HG02938 (cell line): ENCODE results near the gene LOXHD1.

Source experiments
- ATAC-seq: cut with Tn5 transposase; IDR thresholded peaks from one replicate; pipeline ENCODE4 v1.9.1; 2021; ENCODE audit warnings: mild to moderate bottlenecking, moderate library complexity; ENCODE audit not compliant: unreplicated experiment

Gene LOXHD1

DNA sequence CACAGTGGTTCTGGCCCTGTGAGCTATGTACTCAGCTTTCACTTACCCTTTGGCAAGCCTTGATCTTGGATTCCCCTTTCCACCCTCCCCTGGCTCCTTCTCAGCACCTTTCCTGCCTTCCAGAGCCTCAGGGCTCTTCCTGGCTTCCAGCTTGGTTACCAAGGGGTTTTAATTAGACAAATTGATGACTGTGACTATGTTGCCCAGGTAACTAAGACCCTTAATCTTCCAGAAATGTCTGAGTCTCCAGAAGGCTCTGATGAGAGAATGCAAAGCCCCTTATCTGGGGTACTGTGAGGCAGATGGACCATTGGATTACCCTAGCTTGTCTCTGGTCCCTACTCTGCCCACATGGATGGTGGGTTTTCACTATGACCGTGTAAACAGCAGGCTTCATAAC is 174.2 kb downstream of the LOXHD1 start:
- no peak for ATAC-seq

DNA sequence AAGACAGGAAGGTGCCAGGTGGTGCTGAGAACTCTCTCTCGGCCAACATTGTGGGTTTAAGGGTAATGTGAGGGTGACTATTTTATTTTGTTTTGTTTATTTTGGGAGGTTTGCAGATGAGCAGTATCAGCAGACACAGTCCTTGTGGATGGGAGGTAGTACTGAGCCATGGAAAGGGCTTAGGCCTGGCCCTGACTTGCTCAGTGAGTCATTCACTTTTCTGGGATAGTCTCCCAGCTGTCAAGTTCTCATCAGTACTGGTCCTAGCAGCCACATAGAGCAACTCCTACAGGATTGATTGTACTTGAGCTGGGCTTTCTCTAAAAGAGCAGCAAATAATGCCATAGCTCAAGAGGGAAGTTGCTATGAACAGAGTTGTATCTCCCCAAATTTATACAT is 175.2 kb downstream of the LOXHD1 start:
- no peak for ATAC-seq

DNA sequence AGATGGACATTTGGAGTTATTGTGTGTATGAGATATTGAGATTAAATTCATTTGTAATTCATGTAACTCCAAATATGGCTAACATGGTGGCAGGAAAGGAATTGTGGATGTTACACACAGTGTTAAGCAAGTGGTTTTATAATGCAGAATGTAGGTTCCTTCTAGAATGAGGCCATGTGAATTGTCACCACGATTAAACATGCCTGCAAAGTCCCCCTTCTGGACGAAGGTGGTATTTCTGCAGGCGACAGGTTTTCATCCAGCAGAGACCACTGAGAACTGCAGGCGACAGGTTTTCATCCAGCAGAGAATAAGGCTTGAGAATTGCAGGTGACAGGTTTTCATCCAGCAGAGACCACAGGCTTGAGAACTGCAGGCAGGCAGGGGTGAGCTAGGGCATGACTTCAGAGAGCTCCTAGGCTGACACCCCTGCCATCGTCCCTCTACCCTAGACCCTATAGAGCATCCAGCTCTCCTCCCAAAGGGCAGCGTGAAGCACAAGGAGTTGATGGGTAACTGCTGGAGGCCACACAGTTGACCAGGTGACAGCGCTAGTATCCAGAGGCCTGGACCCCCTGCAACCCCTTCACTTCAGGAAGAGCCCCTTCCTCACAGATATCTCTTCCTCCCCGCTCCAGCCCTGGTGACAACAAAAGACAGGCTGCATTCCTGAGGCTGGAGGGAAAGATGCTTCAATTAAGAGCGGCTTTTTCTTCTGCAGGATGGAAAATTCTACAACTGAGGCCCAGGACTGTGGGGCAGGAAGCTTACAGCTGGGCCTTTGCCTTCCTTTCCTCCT is 175.8 kb downstream of the LOXHD1 start:
- ATAC-seq: peak; percentile 52

DNA sequence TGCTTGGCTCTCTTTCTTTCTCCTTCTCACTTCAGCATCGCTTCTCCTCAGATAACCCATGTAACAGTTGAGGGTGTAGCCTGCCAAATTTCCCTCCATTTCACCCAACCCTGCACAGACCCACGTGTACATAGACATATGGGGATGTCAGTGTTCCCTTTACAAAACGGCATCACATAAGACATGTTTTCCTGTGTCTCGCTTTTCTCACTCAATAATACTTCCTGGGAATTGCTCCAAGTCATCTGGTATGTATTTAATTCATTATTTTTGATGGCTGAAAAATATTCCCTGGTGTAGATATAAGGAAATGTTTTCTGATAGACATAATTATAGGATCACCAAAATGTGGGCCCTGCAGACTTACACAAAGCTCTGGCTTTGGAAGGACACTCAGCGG is 176.8 kb downstream of the LOXHD1 start:
- no peak for ATAC-seq

DNA sequence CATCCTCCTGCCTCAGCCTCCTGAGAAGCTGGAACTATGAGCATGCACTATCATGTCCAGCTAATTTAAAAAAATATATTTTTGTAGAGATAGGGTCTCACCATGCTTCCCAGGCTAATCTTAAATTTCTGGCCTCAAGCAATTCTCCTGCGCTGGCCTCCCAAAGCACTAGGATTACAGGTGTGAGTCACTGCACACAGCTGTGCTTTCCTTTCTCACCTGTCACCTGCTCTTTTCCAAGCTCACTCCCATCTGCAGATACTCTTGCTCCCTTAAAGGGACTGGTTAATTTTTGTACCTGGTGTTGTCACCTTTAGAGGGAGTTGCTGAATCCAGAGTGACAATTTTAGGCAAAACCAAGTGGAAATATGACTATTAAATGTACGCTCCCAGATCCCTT is 178.2 kb downstream of the LOXHD1 start:
- ATAC-seq: no peak

DNA sequence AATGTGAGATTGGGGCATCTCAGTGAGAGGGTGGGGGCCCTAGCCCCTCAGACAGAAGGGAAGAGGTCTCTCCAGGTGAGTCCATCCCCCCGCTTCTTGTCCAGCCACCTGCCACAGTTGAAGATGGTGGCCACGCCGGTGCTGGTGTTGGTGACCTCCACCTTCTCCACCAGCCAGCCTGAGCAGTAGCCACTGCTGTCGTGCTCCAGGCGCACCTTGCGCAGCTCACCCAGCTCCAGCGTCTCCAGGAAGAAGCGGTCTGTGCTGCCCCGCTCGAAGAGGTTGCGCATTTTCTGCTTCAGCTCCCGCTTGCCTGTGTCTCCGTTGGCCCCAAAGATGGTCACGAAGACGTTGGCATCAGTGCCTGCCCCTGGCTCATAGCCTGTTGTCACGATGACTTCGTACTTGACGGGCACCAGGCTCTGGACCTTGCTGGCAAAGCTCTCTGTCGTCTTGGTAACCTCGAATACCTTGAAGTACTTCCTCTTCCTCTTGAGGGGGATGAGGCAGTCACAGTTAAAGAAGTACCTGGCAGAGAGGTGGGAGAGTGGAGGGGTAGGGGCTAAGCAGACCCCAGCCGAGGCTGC is 179.5 kb downstream of the LOXHD1 start:
- ATAC-seq: no peak

DNA sequence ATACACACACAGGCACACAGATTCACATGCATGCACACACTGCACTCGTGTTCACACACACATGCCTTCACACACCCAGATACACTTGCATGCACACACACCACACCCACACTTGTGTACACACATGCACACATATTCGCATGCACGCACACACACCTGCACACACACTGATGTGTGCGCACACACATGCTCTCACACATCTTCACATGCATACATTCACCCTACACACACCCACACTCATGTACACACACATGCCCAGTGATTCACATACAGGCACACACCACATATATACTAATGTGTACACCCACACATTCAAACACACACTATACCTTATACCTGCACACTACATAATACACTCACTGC is 181.6 kb downstream of the LOXHD1 start:
- no peak for ATAC-seq

DNA sequence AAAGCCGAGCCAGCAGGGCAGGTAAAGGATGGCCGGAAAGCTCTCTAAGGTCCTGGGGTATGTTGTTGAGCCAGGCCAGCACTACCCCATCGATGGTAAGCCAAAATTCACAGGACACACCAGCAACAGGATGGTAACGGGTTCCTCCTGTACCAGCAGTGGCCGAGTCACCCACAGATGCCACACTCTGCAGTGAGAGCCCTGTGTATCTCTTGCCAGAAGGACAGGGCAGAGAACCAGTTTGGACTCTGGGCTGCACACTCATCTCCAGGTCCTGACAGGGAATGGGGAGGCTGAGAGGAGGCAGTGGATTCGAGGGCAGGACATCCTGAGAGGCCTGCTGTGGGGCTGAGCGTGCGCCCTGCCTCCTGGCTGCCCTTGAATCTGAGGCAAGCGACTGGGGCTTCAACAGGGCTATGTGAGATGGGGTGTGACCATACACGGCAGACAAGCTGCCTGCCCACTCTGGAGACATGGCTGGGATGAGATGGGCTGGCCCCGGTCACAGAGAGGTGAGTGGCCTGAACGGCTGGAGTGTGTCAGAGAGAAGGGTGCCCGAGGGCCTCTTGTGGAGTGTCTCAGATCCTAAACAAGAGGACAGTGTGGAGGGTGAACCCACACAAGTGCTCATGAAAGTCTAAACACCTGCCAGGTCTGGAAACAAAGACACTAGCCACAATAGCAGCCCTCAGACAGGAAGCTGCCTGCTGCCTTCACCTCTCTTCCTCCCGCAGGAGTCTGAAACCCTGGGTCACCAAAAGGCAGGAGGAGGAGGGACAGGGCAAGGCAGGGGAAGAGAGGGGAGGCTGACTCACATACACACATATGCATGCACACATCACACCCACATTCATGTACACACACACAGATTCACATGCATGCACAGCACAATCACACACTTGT is 182.3 kb downstream of the LOXHD1 start:
- ATAC-seq: no peak

DNA sequence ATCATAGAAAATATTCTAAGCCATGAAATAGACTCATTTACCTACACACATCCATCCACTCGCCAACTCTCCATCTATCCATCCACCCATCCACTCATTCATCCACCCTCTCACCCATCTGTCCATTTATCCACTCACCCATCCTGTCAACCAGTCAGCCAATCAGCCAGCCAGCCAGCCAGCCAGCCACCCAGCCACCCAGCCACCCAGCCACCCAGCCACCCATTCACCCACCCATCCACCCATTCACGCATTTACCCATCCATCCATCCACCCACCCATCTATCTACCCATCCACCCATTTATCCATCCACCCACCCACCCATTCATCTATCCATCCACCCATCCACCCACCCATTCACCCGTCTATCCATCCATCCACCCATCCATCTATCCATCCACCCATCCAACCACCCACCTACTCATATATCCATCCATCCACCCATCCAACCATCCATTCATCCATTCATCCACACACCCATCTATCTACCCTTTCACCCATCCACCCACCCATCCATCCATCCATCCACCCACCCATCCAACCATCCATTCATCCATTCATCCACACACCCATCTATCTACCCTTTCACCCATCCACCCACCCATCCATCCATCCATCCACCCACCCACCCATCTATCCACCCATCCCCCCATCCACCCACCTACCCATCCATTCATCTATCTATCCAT is 185.1 kb downstream of the LOXHD1 start:
- no peak for ATAC-seq

DNA sequence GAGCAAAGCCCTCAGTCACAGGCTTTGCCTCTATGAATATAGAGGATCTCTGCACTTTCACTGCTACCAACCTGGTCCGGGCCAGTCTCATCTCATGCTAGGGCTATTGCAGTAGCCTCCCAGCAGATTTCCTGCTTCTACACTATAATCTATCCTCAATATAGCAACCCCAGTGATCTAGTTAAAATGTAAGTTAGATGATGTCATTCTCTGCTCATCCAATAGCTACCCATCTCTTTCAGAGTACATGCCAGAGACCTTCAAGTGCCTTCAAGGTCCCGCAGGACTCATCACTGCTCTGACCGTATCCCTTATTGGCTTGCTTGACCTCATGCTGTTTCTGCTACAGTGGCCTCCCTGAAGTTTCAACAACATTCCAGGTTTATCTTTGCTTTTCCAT is 186.3 kb downstream of the LOXHD1 start:
- ATAC-seq: no peak

DNA sequence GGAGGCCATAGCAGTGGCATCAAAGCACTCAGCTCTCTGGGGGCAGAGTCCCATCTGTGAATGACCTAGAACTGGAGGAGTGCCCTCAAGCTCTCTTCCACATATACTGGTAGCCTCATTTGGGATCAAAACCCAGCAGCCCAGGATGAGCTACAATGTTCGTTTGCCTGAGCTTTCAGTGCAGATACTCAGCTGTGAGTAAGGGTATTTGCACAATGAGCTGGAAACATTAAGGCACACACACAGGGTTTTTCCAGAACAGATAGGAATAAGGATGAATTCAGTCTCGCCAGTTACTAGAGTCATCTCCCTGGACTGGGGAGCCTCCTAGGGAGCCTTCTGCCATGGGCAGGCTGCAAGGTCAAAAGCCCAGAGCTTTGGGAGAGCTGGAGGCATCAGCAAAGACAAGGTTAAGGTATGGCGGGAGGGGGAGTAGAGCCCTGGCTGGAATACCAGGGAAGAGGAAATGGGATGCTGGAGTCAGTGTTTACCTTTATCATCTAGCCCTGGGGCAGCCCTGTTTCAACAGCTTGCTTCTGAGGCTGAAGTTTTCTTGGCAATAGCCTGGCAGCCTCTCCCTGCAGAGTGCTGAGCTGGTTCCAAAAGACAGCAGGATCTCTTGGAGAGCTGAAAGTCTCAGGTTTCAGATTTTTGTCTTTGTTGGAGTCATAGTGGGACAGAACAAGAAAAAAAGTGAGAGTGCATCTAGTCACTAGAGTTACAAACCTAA is 187.7 kb downstream of the LOXHD1 start:
- no peak for ATAC-seq

DNA sequence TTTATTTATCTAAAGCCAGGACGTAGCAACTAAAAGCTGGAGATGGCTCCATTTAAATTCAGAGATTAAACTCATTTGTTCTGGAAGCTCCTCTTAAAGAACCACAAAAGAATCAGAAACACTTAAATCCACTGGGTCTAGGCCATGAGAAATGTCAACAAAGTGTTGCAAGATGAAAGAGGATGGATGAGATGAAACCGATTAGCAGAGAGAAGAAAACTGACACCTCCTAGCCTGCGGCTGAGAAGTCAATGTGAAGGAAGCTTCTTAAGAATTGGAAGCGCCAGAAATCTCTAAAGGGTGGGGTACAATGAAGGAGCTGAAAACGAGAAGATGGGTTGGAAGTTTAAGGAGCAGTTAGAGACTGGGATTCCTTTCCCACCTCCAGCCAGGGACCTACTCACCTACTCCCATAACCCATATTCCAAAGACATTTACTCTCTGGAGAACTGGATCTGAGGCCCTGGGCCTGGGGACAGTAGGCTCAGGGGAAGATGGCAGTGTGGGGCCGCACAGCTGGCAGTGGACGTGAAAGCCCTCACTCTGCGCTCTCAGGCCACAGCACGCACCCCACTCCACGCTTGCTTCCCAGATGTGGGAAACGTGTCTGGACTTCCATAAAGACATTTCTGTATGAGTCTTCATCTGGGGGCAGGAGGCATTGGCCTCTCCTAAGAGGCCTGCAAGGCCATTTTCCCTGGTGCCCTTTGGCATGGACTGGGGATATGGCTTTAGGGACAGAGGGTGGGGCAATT is 188.4 kb downstream of the LOXHD1 start:
- no peak for ATAC-seq

DNA sequence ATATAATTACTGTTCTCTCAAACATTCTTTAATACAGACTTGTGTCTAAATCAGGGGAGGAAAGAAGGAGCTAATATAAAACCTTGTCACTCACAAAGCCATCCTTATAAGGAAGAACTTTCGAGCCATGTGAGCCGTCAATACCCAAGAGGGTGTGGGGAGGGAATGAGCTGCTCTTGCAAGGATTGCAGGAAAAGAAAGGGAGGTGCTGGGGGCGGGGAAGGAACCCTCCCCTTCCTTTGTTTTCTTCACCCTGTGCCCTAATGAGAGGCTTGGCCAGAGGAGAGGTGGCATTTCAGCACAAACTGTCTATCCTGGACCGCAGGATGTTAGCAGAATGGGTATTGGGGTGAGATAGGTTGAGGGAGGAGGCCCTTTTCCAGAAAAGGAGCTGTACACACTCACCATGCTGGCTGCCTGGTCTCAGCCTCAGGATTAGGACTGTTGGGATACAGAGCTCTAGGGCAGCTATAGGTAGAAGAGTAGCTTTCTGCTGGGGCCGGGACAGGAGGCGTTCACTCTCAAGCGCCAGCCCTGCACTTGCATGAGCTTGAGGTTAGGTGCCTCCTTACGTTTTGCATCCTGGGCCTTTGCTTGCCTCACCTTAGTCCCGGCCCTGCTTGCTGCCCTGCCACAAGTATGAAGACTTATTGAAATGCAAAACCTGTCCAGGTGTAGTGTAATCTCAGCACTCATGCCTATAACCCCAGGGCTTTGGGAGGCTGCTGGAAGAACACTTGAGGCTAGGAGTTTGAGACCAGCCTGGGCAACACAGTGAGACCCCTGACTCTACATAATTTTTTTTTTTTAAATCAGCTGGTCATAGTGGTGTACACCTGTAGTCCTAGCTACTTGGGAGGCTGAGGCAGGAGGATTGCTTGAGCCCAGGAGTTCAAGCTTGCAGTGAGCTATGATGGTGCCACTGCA is 190.5 kb downstream of the LOXHD1 start:
- no peak for ATAC-seq

DNA sequence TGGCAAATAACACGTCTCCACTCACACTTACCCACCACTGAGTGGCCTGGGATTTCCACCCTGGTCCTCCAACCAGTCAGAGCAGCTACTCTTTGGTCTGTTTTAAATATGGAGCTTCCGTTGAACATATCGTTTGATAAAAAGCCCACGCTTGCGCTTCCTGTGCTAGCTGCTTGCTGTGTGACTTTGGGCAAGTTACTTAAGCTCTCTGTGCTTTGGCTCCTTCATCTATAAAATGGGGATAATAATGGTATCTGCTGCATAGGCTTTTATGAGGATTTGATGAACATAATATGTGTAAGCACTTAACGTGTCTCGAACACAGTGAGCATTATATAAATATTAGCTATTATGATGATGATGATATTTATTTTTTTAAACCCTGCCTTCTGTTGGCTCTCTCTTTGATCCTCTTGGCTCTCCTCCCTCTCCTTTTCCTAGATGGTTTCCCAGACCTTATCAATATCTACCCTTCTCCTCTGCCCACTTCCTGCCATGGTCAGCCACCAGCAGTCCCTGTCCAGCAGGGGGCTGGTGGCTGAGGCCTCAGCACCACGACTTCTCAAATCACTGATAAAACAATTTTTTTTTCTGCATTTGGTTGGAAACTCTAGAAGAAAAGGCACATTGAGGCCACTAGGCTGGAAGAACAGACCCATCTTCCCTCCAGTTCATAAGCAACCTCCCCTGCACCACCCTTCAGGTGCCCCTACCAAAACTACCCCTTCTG is 191.9 kb downstream of the LOXHD1 start:
- no peak for ATAC-seq

DNA sequence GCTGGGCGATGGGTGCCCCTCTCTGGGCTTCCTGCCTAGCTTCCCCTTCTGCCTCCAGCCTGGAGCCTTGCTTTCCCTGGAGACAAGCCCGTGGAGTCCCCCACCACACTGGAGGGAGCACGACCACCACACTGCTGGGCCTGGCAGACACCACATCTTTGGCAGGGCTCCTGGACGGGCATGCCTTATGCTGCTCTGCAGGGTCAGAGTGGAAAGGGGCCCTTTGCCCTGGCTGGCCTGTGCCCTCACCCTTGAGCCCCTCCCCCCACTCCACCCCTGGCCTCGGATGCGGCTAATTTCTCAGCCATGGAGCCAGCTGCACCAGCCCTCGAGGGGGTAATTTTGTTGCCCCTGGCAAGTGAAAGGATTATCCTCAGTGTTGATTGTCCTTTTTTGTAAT is 194.5 kb downstream of the LOXHD1 start:
- no peak for ATAC-seq

DNA sequence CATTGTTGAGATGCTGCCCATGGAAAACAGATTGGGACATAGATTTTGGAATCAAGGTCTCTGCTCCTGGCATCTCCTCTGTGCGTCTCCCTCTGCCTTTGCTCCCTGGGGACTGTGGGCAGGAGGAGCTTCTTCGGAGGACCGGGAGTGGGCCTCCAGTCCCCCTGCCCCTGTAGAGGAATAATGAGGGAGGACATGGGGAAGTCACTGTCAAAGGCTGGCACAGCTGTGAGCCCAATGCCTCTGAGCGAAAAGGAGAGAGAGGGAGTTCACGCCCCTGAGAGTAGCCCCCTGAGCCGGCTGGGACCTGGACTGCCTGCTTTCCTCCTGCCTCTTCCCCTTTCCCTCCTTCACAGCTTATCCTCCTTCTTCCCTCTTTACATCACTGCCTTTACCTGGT is 195.0 kb downstream of the LOXHD1 start:
- no peak for ATAC-seq

DNA sequence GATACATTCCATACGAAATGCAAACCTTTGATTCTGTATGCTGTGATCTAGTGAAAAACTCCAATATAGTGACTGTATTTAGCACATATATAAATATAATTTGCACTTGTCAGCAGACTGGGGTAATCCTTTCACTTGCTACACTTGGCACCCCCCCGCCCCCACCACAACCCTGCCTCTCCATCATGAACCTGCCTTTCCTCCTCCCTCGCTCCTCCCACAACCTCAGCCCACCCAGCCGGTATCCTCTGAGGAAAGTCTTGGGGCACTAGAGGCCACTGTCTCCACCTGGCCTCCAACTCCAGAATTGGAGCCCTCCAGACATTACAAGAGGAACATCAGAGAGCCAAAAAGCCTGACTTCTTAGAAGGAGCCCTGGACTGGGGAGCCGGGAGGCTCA is 196.3 kb downstream of the LOXHD1 start:
- ATAC-seq: no peak

DNA sequence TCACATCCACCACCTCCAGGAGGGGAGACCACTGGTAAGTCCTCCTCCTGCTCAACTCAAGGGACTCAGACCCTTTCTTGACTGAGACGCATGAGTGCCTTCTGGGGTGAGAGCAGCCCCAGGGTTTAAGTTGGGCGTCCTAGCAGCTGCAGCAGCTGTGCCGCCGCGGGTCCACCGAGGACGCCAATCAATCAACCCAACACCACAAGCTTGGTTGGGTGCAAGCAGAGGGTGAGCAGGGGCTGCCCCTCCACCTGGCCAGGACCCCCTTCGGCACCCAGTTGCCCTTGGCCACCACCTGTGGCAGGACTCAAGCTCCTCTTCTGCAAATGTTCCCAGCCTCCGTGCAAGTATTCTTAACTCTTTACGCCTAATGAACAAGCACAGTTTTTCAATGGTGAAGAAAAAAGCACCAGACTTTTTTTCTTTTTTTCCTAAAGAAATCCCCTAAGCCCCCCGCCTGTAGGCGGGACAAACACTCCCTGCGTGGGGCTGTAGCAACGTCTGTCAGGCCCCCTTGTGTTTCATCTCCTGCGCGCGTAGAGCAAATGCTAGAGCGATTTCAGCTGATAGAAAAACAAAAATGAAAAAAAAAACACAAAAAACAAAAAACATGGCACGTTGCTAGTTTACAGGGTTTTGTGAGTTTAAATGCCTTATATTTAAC is 197.1 kb downstream of the LOXHD1 start:
- ATAC-seq: no peak
